Calu3 (cell line): ENCODE results near the gene SP3. TPM values are rescaled to one million over a fixed set of nuclear protein-coding genes. Genes with fewer than 3 reads are reported as not detected.

Source experiments
- BruUV-seq: library from RNA; stranded (reverse); fragments of 400-500 nt; replicated peaks from 2 replicates; lab custom pipeline; 2021; lab: Mats Ljungman, UMichigan
- CTCF ChIA-PET: fragments of 300-600 bp; sonication (Branson Sonifier 250); formaldehyde crosslinking; loops from one replicate; lab custom pipeline; 2022; ENCODE audit warnings: antibody characterized with exemption; lab: Charles Lee
- DNase-seq: peaks from one replicate; pipeline ENCODE4 v3.0.0; 2022
- H3K27ac Mint-ChIP-seq: one replicate; pipeline ENCODE4 v1.8.0; 2022; ENCODE audit warnings: mixed read lengths; ENCODE audit not compliant: unreplicated experiment
- H3K27me3 Mint-ChIP-seq: one replicate; pipeline ENCODE4 v1.8.0; 2022; ENCODE audit warnings: mixed read lengths; ENCODE audit not compliant: unreplicated experiment
- H3K36me3 Mint-ChIP-seq: one replicate; pipeline ENCODE4 v1.8.0; 2022; ENCODE audit warnings: mild to moderate bottlenecking, moderate library complexity, mixed read lengths; ENCODE audit not compliant: insufficient read depth, unreplicated experiment
- H3K4me1 Mint-ChIP-seq: one replicate; pipeline ENCODE4 v1.8.0; 2022; ENCODE audit warnings: mild to moderate bottlenecking, low read depth, mixed read lengths; ENCODE audit not compliant: unreplicated experiment
- H3K4me3 Mint-ChIP-seq: one replicate; pipeline ENCODE4 v1.8.0; 2022; ENCODE audit warnings: mild to moderate bottlenecking, low read depth, moderate library complexity, mixed read lengths; ENCODE audit not compliant: unreplicated experiment
- H3K9me3 Mint-ChIP-seq: one replicate; pipeline ENCODE4 v1.8.0; 2022; ENCODE audit warnings: low read depth, mixed read lengths; ENCODE audit not compliant: unreplicated experiment
- CTCF ChIP-seq: fragments of 200-600 bp; IDR thresholded peaks from one replicate; pipeline ENCODE4 v1.8.0; 2022; ENCODE audit warnings: antibody characterized with exemption; ENCODE audit not compliant: unreplicated experiment
- intact Hi-C: fragments of 100-400 bp; cut with micrococcal nuclease; formaldehyde crosslinking; loops from one replicate; pipeline ENCODE4 v1.10.0; 2022; ENCODE audit not compliant: unreplicated experiment
- total RNA-seq: library from RNA; stranded (reverse); gene quantifications from 2 replicates; pipeline ENCODE4 v1.2.3, GENCODE V29; 2022

The SP3 gene
- total RNA-seq, 1 experiment from 2014 or later, result 82.5 TPM

GRCh38 chr2:173952267-173953046, 12.7 kb downstream of the SP3 start:
- no peak overlapping the region for H3K4me3 Mint-ChIP-seq
- BruUV-seq, result no TSS peak
- intact Hi-C loops, result loop anchor here (10.0 kb wide), 1 partner anchor 392 kb away; no protein-coding TSS in a partner anchor
- CTCF ChIA-PET, result no interaction called here
- H3K4me1 Mint-ChIP-seq, result peaks cover 36% of the 10 kb centered on the region
- DNase-seq, result no peak
- H3K27ac Mint-ChIP-seq, result no peak overlapping the region
- H3K9me3 Mint-ChIP-seq, result no peaks in the 10 kb centered on the region
- no peaks in the 10 kb centered on the region for H3K27me3 Mint-ChIP-seq
- H3K36me3 Mint-ChIP-seq, result peaks cover 29% of the 10 kb centered on the region
- no peak for TF ChIP-seq CTCF

DNA sequence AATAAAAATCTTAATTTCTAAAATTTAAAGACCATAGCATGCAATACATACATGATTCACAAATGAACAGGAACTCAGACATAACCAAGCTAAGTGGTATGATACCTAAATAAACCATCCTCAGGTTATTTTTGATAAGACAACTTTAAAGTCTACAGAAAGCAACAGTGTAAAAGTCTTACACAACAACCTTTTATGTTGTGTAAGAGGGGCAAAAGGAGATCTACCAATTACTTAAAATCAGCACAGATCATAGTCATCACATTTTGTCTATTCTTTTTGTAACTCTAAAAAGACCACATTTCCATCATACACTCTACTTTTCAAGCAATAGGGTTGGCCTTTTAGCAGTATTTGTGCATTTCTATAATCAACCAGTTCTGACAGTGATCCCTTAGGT, 16.3 kb downstream of the SP3 start:
- intact Hi-C loops, result no loop called here
- H3K27ac Mint-ChIP-seq, result no peak overlapping the region
- H3K4me3 Mint-ChIP-seq, result no peak overlapping the region
- TF ChIP-seq CTCF, result no peak
- no peaks in the 10 kb centered on the region for H3K9me3 Mint-ChIP-seq
- CTCF ChIA-PET, result no interaction called here
- no peak for DNase-seq
- no peaks in the 10 kb centered on the region for H3K27me3 Mint-ChIP-seq
- BruUV-seq, result no TSS peak
- peaks cover 16% of the 10 kb centered on the region for H3K36me3 Mint-ChIP-seq
- peaks cover 33% of the 10 kb centered on the region for H3K4me1 Mint-ChIP-seq

DNA sequence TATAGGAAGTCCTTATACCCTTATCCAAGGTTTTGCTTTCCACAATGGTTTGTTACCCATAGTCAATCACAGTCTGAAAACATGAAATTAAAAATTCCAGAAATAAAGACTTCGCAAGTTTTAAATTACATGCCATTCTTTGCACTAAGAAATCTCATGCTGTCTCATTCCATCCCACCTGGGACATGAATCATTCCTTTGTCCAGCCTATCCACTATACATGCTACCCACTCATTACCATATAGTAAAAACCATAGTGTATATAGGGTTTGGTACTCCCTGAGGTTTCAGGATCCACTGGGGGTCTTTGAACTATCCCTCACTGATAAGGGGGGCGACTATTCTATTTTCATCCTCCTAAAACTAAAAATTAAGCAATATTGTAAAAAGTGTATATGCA, 17.0 kb downstream of the SP3 start:
- H3K9me3 Mint-ChIP-seq, result no peaks in the 10 kb centered on the region
- BruUV-seq, result no TSS peak
- H3K4me1 Mint-ChIP-seq, result peaks cover 39% of the 10 kb centered on the region
- no peak for TF ChIP-seq CTCF
- CTCF ChIA-PET, result no interaction called here
- H3K4me3 Mint-ChIP-seq, result no peak overlapping the region
- no peak overlapping the region for H3K27ac Mint-ChIP-seq
- DNase-seq, result no peak
- H3K36me3 Mint-ChIP-seq, result peaks cover 18% of the 10 kb centered on the region
- no peaks in the 10 kb centered on the region for H3K27me3 Mint-ChIP-seq
- intact Hi-C loops, result no loop called here

DNA sequence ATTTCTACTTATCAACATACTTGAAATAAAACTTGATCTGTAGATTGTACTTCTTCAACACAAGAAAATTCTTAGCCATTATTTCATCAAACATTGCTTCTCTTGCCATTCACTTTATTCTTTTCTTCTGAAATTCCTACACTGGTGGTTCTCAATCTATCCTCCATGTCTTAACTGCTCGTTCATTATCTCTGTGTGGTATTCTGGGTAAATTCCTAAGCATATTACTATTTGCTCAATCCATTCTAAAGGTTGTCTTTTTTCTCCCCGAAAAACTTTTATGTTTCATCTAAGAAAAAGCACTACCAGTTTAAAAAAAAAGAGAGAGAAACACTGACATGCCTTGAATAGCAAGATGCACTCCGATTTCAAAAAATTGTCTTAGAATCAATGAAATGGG, 18.0 kb downstream of the SP3 start:
- H3K36me3 Mint-ChIP-seq, result peaks cover 20% of the 10 kb centered on the region
- no peaks in the 10 kb centered on the region for H3K27me3 Mint-ChIP-seq
- no peak overlapping the region for H3K4me3 Mint-ChIP-seq
- intact Hi-C loops, result no loop called here
- H3K27ac Mint-ChIP-seq, result peak overlapping the region; percentile 42
- H3K4me1 Mint-ChIP-seq, result peaks cover 39% of the 10 kb centered on the region
- CTCF ChIA-PET, result no interaction called here
- BruUV-seq, result no TSS peak
- TF ChIP-seq CTCF, result no peak
- no peaks in the 10 kb centered on the region for H3K9me3 Mint-ChIP-seq
- DNase-seq, result no peak
